Measurements from ENCODE around the gene TRPM8. TPM values are rescaled to one million over a fixed set of nuclear protein-coding genes. Genes with fewer than 3 reads are reported as not detected.

The TRPM8 gene
- total and polyA plus RNA-seq, 2 of the 13 experiments (the other 11 are each of a cell fraction or from before 2014, with no cell fraction given), result 0.12 TPM; not detected in 1

DNA sequence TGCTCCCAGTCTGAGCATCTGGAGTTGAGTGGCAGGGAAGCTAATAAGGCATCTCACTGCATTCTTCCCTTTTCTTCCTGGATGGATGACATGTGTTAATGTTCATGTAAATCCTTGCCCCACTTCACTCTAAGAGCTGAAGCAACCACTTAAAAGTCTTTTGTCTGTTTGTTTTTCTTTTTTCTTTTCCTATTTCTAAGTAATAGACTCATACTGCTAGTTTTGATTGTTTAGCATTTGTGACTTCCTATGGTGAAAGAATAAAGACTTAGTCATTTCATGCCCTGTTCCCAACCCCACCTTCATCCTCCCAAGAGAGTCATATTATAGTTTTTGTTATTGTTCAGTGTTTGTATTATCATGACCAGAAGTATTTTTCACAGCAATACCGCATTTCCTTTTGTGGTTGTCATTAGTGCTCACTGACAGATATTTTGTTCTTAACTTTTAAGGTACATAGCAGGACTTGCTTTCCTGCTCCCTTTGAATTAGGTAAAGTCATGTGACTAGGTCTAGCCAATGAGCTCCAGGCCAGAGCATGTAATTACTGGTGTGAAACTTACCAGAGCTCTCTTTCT is 115.2 kb downstream of the TRPM8 start:
- Histone ChIP-seq H3K36me3 (replicated peaks in 1 of 2; ENCODE audit: control insufficient read depth in 1 of 2, insufficient read depth in 2 of 2, low read length in 2 of 2) (no peaks in the 10 kb centered on the region), H3K9me3 (ENCODE audit: low read length) (peaks cover 8% of the 10 kb centered on the region; the same call in 1 of the 2 replicates), H2AFZ (ENCODE audit: low read length) (no peak overlapping the region), H3K4me1 (ENCODE audit: insufficient read depth, low read length) (no peaks in the 10 kb centered on the region), H3K9ac (ENCODE audit: insufficient read depth, low read depth, low read length) (no peak overlapping the region), H3K4me2 (ENCODE audit: low read depth, low read length) (no peak overlapping the region), H3K27me3 (ENCODE audit: control insufficient read depth in 1 of 2, insufficient read depth in 2 of 2, low read length in 2 of 2) (no peaks in the 10 kb centered on the region; a peak in 1 of 5 replicates), H3K4me3 (replicated peaks in 1 of 3; ENCODE audit: insufficient read depth in 1 of 3, low read depth in 2 of 3, low read length in 3 of 3) (no peak overlapping the region), H4K20me1 (ENCODE audit: insufficient read depth, low read length) (no peaks in the 10 kb centered on the region), H3K27ac (ENCODE audit: extremely low read length, insufficient read depth, low read length) (no peak overlapping the region), H3K79me2 (ENCODE audit: insufficient read depth, low read length) (no peaks in the 10 kb centered on the region)
- DNase-seq (ENCODE audit: low spot score), result no peak
- CTCF ChIA-PET (ENCODE audit: low intra/inter-chr PET ratio, low total read pairs), result no interaction called here
- 57% methylated on average over 1 of the region's 1 CpG for WGBS (ENCODE audit: low lambda C conversion rate)
- FAIRE-seq, result no peak
- TF ChIP-seq NCOR1 (IDR thresholded peaks at IDR 0.05; ENCODE audit: borderline replicate concordance, low read length) (no peak), GTF3A (CRISPR knock-in tag; conservative IDR thresholded peaks at IDR 0.05) (no peak), SAFB2 (CRISPR knock-in tag; IDR thresholded peaks at IDR 0.05; ENCODE audit: borderline replicate concordance, low read depth) (no peak), TP53 (CRISPR knock-in tag; conservative IDR thresholded peaks at IDR 0.05) (no peak), MTF1 (CRISPR knock-in tag; IDR thresholded peaks at IDR 0.05) (no peak)
- TF ChIP-seq, protein P1, sequence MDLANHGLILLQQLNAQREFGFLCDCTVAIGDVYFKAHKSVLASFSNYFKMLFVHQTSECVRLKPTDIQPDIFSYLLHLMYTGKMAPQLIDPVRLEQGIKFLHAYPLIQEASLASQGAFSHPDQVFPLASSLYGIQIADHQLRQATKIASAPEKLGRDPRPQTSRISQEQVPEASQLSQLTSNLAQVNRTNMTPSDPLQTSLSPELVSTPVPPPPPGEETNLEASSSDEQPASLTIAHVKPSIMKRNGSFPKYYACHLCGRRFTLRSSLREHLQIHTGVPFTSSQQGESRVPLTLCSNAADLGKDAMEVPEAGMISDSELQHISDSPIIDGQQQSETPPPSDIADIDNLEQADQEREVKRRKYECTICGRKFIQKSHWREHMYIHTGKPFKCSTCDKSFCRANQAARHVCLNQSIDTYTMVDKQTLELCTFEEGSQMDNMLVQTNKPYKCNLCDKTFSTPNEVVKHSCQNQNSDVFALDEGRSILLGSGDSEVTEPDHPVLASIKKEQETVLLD (CRISPR knock-in tag; IDR thresholded peaks at IDR 0.05; ENCODE audit: low read depth), result no peak
- TF ChIP-seq, protein P2, sequence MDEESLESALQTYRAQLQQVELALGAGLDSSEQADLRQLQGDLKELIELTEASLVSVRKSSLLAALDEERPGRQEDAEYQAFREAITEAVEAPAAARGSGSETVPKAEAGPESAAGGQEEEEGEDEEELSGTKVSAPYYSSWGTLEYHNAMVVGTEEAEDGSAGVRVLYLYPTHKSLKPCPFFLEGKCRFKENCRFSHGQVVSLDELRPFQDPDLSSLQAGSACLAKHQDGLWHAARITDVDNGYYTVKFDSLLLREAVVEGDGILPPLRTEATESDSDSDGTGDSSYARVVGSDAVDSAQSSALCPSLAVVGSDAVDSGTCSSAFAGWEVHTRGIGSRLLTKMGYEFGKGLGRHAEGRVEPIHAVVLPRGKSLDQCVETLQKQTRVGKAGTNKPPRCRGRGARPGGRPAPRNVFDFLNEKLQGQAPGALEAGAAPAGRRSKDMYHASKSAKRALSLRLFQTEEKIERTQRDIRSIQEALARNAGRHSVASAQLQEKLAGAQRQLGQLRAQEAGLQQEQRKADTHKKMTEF (CRISPR knock-in tag; IDR thresholded peaks at IDR 0.05), result no peak
- intact Hi-C loops (cut with micrococcal nuclease; ENCODE audit: unreplicated experiment) (no loop called here), in situ Hi-C loops (cut with HindIII; ENCODE audit: extremely low pct_ligation_motif_present, low pct_unique_long_range_greater_than_20kb) (no loop called here)
- ATAC-seq, result no peak
- POLR2A ChIA-PET, result no interaction called here
- BruUV-seq (replicated peaks), result no TSS peak
